Measurements from ENCODE around the gene TAB2.

DNA sequence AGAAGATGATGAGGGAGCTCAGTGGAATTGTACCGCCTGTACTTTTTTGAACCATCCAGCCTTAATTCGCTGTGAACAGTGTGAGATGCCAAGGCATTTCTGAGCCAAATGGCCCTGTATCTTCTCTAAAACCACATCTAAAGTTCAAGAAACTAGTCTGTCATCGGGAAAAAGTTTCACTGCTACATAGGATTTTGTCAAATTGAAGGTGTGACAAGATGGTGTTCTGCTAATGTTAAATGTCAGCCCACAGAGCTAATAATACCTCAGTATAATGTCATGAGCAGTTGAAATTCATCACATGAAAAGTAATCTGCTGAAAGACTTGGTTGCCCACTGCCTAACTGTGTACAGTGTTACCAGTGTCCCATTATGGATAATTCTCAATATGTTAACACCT, 92.1 kb downstream of the TAB2 start:
- TF ChIP-seq, protein P1, sequence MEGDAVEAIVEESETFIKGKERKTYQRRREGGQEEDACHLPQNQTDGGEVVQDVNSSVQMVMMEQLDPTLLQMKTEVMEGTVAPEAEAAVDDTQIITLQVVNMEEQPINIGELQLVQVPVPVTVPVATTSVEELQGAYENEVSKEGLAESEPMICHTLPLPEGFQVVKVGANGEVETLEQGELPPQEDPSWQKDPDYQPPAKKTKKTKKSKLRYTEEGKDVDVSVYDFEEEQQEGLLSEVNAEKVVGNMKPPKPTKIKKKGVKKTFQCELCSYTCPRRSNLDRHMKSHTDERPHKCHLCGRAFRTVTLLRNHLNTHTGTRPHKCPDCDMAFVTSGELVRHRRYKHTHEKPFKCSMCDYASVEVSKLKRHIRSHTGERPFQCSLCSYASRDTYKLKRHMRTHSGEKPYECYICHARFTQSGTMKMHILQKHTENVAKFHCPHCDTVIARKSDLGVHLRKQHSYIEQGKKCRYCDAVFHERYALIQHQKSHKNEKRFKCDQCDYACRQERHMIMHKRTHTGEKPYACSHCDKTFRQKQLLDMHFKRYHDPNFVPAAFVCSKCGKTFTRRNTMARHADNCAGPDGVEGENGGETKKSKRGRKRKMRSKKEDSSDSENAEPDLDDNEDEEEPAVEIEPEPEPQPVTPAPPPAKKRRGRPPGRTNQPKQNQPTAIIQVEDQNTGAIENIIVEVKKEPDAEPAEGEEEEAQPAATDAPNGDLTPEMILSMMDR (tag by site-specific recombination; IDR thresholded peaks at IDR 0.05) = no peak
- TF ChIP-seq ZNF704 (tag by site-specific recombination; IDR thresholded peaks at IDR 0.05) = no peak
- no peak for TF ChIP-seq ZNF394 (tag by site-specific recombination; IDR thresholded peaks at IDR 0.05; ENCODE audit: borderline replicate concordance)
- TF ChIP-seq SP2 (tag by site-specific recombination; IDR thresholded peaks at IDR 0.05) = no peak
- no peak for TF ChIP-seq ZNF114 (tag by site-specific recombination; IDR thresholded peaks at IDR 0.05)
- no peak for TF ChIP-seq GLIS2 (tag by site-specific recombination; IDR thresholded peaks at IDR 0.05)
- no peak for TF ChIP-seq ATF2 (tag by site-specific recombination; IDR thresholded peaks at IDR 0.05; ENCODE audit: low read depth)
